WERI-Rb-1 (cell line): ENCODE data around the gene WNT1.
A peak's percentile ranks its signal among the peaks of the same experiment; 100 is the strongest.

ENCODE experiments used
- DNase-seq: peaks from one replicate; pipeline ENCODE4 v3.0.0-alpha.2; 2020
- H3K27ac ChIP-seq: fragments of 250-450 bp; sonication (Bioruptor Pico); 2 replicates; pipeline ENCODE4 v1.5.1; 2020; ENCODE audit warnings: mild to moderate bottlenecking, moderate library complexity
- H3K27me3 ChIP-seq: fragments of 250-450 bp; sonication (Bioruptor Pico); 2 replicates; pipeline ENCODE4 v1.5.1; 2021; ENCODE audit warnings: mild to moderate bottlenecking, low read depth, moderate library complexity; ENCODE audit not compliant: insufficient read depth, severe bottlenecking
- H3K36me3 ChIP-seq: fragments of 250-450 bp; sonication (Bioruptor Pico); 2 replicates; pipeline ENCODE4 v1.5.1; 2020; ENCODE audit warnings: mild to moderate bottlenecking, moderate library complexity
- H3K4me3 ChIP-seq: 2 replicates; pipeline ENCODE4 v1.5.1; 2011; ENCODE audit warnings: low read depth, mild to moderate bottlenecking, control low read depth, low read length
- H3K9me3 ChIP-seq: fragments of 250-450 bp; sonication (Bioruptor Pico); 2 replicates; pipeline ENCODE4 v1.5.1; 2021; ENCODE audit warnings: mild to moderate bottlenecking, moderate library complexity; ENCODE audit not compliant: severe bottlenecking
- CTCF ChIP-seq: IDR thresholded peaks from 2 replicates; pipeline ENCODE4 v1.5.1; 2011; ENCODE audit warnings: low read depth, mild to moderate bottlenecking, control low read depth, inconsistent platforms, low read length

WNT1 gene

GRCh38 chr12:48978291-48978740, at the start of gene WNT1:
Gene WNT1 (plus strand): TSS chr12:48978322. CDS start chr12:48978651, 329 bp downstream.
- no peak within 1 kb of the TSS for H3K27ac ChIP-seq
- DNase-seq = no peak
- 0 out of 2 replicates have a peak, but pooled peaks have one; percentile 3 for TF ChIP-seq CTCF
- H3K9me3 ChIP-seq = no peaks in the 10 kb centered on the region
- peak within 1 kb of the TSS; percentile 35 for H3K4me3 ChIP-seq
- peaks cover 57% of the 10 kb centered on the region for H3K27me3 ChIP-seq
- no peaks in the 10 kb centered on the region for H3K36me3 ChIP-seq

- Histone ChIP-seq H3K27ac (no peak overlapping the region), H3K27me3 (no peaks in the 10 kb centered on the region), H3K9me3 (no peaks in the 10 kb centered on the region), H3K36me3 (peaks cover 31% of the 10 kb centered on the region), H3K4me3 (no peak overlapping the region)
- TF ChIP-seq CTCF = no peak
- no peak for DNase-seq
Measured at GRCh38 chr12:48929551-48929950, 48.6 kb upstream of the WNT1 start.

GRCh38 chr12:48930475-48930874, 47.6 kb upstream of the WNT1 start:
- TF ChIP-seq CTCF = no peak
- DNase-seq = no peak
- Histone ChIP-seq H3K9me3 (no peaks in the 10 kb centered on the region), H3K36me3 (peaks cover 37% of the 10 kb centered on the region), H3K4me3 (no peak overlapping the region), H3K27me3 (no peaks in the 10 kb centered on the region), H3K27ac (no peak overlapping the region)

- no peak for TF ChIP-seq CTCF
- H3K36me3 ChIP-seq = peaks cover 58% of the 10 kb centered on the region
- no peak for DNase-seq
- H3K4me3 ChIP-seq = no peak overlapping the region
- no peaks in the 10 kb centered on the region for H3K9me3 ChIP-seq
- H3K27ac ChIP-seq = no peak overlapping the region
- no peaks in the 10 kb centered on the region for H3K27me3 ChIP-seq
Measured at GRCh38 chr12:48932878-48933277, 45.2 kb upstream of the WNT1 start.

- no peak for DNase-seq
- Histone ChIP-seq H3K9me3 (no peaks in the 10 kb centered on the region), H3K4me3 (no peak overlapping the region), H3K27me3 (no peaks in the 10 kb centered on the region), H3K27ac (no peak overlapping the region), H3K36me3 (peaks cover 59% of the 10 kb centered on the region)
- TF ChIP-seq CTCF = no peak
Measured at GRCh38 chr12:48933664-48934311, 44.3 kb upstream of the WNT1 start.

GRCh38 chr12:48934312-48934706, 43.8 kb upstream of the WNT1 start:
- Histone ChIP-seq H3K27me3 (no peaks in the 10 kb centered on the region), H3K27ac (no peak overlapping the region), H3K4me3 (no peak overlapping the region), H3K36me3 (peaks cover 59% of the 10 kb centered on the region), H3K9me3 (no peaks in the 10 kb centered on the region)
- DNase-seq = no peak
- peak; percentile 51 for TF ChIP-seq CTCF
